K562 (cell line): ENCODE results near the gene METRN. TPM values are rescaled to one million over a fixed set of nuclear protein-coding genes. Genes with fewer than 3 reads are reported as not detected.

Source experiments
- ATAC-seq: fragments of 200-7000 bp; cut with Tn5 transposase; 3 replicates; pipeline ENCODE4 v1.9.1; 2020; ENCODE audit warnings: moderate library complexity
- BruUV-seq: library from RNA; stranded (reverse); fragments of 400-500 nt; replicated peaks from 2 replicates; lab custom pipeline; 2021; lab: Mats Ljungman, UMichigan
- CTCF ChIA-PET: fragments of 300-600 bp; formaldehyde crosslinking; extraction: SDS; loops from one replicate; lab custom pipeline; 2021; ENCODE audit warnings: low intra/inter-chr PET ratio; lab: Yijun Ruan, JAX
- POLR2A ChIA-PET: fragments of 300-600, 350-650 bp; sonication (Branson Sonifier 250); formaldehyde crosslinking; extraction: SDS; loops from one replicate; lab custom pipeline; 2021; ENCODE audit warnings: antibody characterized with exemption, inconsistent platforms; lab: Yijun Ruan, JAX
- DNase-seq, 4 experiments: peaks; one replicate each; pipeline versions ENCODE4 v3.0.0 to v3.0.0-alpha.2; 2011 to 2018; ENCODE audit warnings: low spot score in 3 of 4, mixed read lengths in 3 of 4; ENCODE audit errors: extremely low read depth in 1 of 4
- FAIRE-seq: peaks from 2 replicates; lab custom pipeline; 2011; peaks lifted over from hg19 to GRCh38; lab: Jason Lieb, UNC
- H2AFZ ChIP-seq: 2 replicates; pipeline ENCODE4 v1.6.0; 2011; ENCODE audit warnings: low read depth, low read length, control low read depth, inconsistent platforms
- H3K27ac ChIP-seq: fragments of 200-600 bp; 3 replicates; pipeline ENCODE4 v1.8.0; 2011; ENCODE audit warnings: low read depth, mild to moderate bottlenecking, control low read depth, inconsistent platforms, low read length, moderate library complexity, mixed read lengths; ENCODE audit errors: extremely low read depth
- H3K27me3 ChIP-seq, 2 experiments: fragments of 300-600 bp in 1 of 2; 2 replicates in 1 of 2; 3 replicates in 1 of 2; pipeline versions ENCODE4 v1.6.0 to v1.8.0; 2011; ENCODE audit warnings: inconsistent platforms in 2 of 2, low read length in 2 of 2, mild to moderate bottlenecking in 1 of 2, mixed read lengths in 1 of 2, moderate library complexity in 1 of 2; ENCODE audit not compliant: control insufficient read depth in 2 of 2, insufficient read depth in 2 of 2
- H3K36me3 ChIP-seq: fragments of 300-600 bp; 3 replicates; pipeline ENCODE4 v1.8.0; 2011; ENCODE audit warnings: mild to moderate bottlenecking, low read length, inconsistent platforms; ENCODE audit not compliant: control insufficient read depth, insufficient read depth
- H3K4me1 ChIP-seq, 2 experiments: fragments of 200-600 bp in 1 of 2; replicated peaks in 1 of 2; 2 replicates in 1 of 2; 3 replicates in 1 of 2; pipeline versions ENCODE4 v1.5.1 to v1.8.0; 2011; ENCODE audit warnings: inconsistent platforms in 2 of 2, low read length in 2 of 2, mild to moderate bottlenecking in 1 of 2, mixed read lengths in 1 of 2, moderate library complexity in 1 of 2; ENCODE audit not compliant: control insufficient read depth in 2 of 2, insufficient read depth in 2 of 2
- H3K4me2 ChIP-seq: 2 replicates; pipeline ENCODE4 v1.6.1; 2011; ENCODE audit warnings: low read length, control low read depth, inconsistent platforms, mixed read lengths; ENCODE audit not compliant: insufficient read depth
- H3K4me3 ChIP-seq: fragments of 200-600 bp; sonication (generic), shearing (Covaris generic); 2 replicates; pipeline ENCODE4 v1.5.1; 2016; ENCODE audit warnings: control low read depth, inconsistent platforms
- H3K79me2 ChIP-seq: fragments of 200-600 bp; 3 replicates; pipeline ENCODE4 v1.8.0; 2011; ENCODE audit warnings: low read length, inconsistent platforms; ENCODE audit not compliant: control insufficient read depth, insufficient read depth
- H3K9ac ChIP-seq, 2 experiments: 2 replicates each; pipeline versions ENCODE4 v1.6.0 to v1.6.1; 2011; ENCODE audit warnings: low read depth in 2 of 2, low read length in 2 of 2, control low read depth in 1 of 2, inconsistent platforms in 1 of 2, mild to moderate bottlenecking in 1 of 2, mixed read lengths in 1 of 2; ENCODE audit not compliant: insufficient read depth in 1 of 2
- H3K9me1 ChIP-seq: one replicate; pipeline ENCODE4 v1.6.0; 2011; ENCODE audit warnings: inconsistent platforms, mild to moderate bottlenecking, low read length, moderate library complexity; ENCODE audit not compliant: control insufficient read depth, insufficient read depth
- H3K9me3 ChIP-seq: replicated peaks from 2 replicates; pipeline ENCODE4 v1.5.1; 2011; ENCODE audit warnings: low read depth, low read length, inconsistent platforms; ENCODE audit not compliant: control insufficient read depth, insufficient read depth
- H4K20me1 ChIP-seq: replicated peaks from 2 replicates; pipeline ENCODE4 v1.6.1; 2011; ENCODE audit warnings: low read length, inconsistent platforms, mixed read lengths; ENCODE audit not compliant: control insufficient read depth, insufficient read depth
- CBX1 ChIP-seq: sonication (generic); IDR thresholded peaks from 2 replicates; pipeline ENCODE4 v1.6.1; 2016; ENCODE audit warnings: antibody characterized with exemption, low read depth, mild to moderate bottlenecking
- E2F3 ChIP-seq: fragments of 250-450 bp; sonication (Bioruptor Pico); IDR thresholded peaks from 2 replicates; pipeline ENCODE4 v1.4.0; 2020; ENCODE audit warnings: mild to moderate bottlenecking
- ETV5 ChIP-seq: sonication (generic); formaldehyde crosslinking; IDR thresholded peaks from 2 replicates; pipeline ENCODE4 v1.4.0; 2020; ENCODE audit warnings: low read depth, mild to moderate bottlenecking, missing genetic modification reagents
- HMBOX1 ChIP-seq: sonication (generic); IDR thresholded peaks from 2 replicates; pipeline ENCODE4 v1.6.1; 2016
- HNRNPUL1 ChIP-seq: fragments of 200-400 bp; formaldehyde crosslinking; IDR thresholded peaks from 2 replicates; pipeline ENCODE4 v1.6.1; 2017; ENCODE audit warnings: low read length
- KHSRP ChIP-seq: fragments of 450-650 bp; IDR thresholded peaks from 2 replicates; pipeline ENCODE4 v1.6.1; 2017
- KLF10 ChIP-seq: fragments of 250-450 bp; sonication (Bioruptor Pico); IDR thresholded peaks from 2 replicates; pipeline ENCODE4 v1.6.1; 2021; ENCODE audit warnings: matching md5 sums
- NONO ChIP-seq, 2 experiments: fragments of 200-400 bp in 1 of 2; fragments of 450-650 bp in 1 of 2; formaldehyde crosslinking in 1 of 2; IDR thresholded peaks; 2 replicates each; pipeline ENCODE4 v1.6.1; 2017; ENCODE audit warnings: low read depth in 2 of 2, mild to moderate bottlenecking in 2 of 2, moderate library complexity in 2 of 2, low read length in 1 of 2
- POLR2AphosphoS5 ChIP-seq: IDR thresholded peaks from 2 replicates; pipeline ENCODE4 v1.6.1; 2011; ENCODE audit warnings: mild to moderate bottlenecking, low read depth, low read length, moderate library complexity; ENCODE audit not compliant: control insufficient read depth, insufficient read depth
- SIRT6 ChIP-seq: IDR thresholded peaks from one replicate; pipeline ENCODE4 v1.6.1; 2012; ENCODE audit warnings: low read depth, mild to moderate bottlenecking, control low read depth, inconsistent platforms, low read length, moderate library complexity
- WHSC1 ChIP-seq: IDR thresholded peaks from one replicate; pipeline ENCODE4 v1.6.1; 2012; ENCODE audit warnings: low read length, control low read depth, inconsistent platforms
- YY1 ChIP-seq, 3 experiments: IDR thresholded peaks; 2 replicates each; pipeline ENCODE4 v1.6.1; 2011; ENCODE audit warnings: low read length in 2 of 3, mild to moderate bottlenecking in 2 of 3, moderate library complexity in 2 of 3, borderline replicate concordance in 1 of 3, control low read depth in 1 of 3, low read depth in 1 of 3; ENCODE audit not compliant: insufficient read depth in 3 of 3, insufficient replicate concordance in 2 of 3, control insufficient read depth in 1 of 3, insufficient read length in 1 of 3; ENCODE audit errors: extremely low read depth in 1 of 3
- ZNF277 ChIP-seq: fragments of 250-450 bp; sonication (Bioruptor Pico); IDR thresholded peaks from 2 replicates; pipeline ENCODE4 v1.8.0; 2022; ENCODE audit warnings: inconsistent platforms, mild to moderate bottlenecking, moderate library complexity, borderline replicate concordance
- ZNF778 ChIP-seq: fragments of 450-650 bp; formaldehyde crosslinking; IDR thresholded peaks from 2 replicates; pipeline ENCODE4 v1.4.0; 2020; ENCODE audit warnings: mild to moderate bottlenecking, moderate library complexity
- WGBS: fragments of 100-300 bp; shearing (Covaris generic); methylation state at CpG from one replicate; pipeline ENCODE4 v1.1.6; 2016; ENCODE audit warnings: low coverage, mixed read lengths; ENCODE audit not compliant: insufficient coverage; ENCODE audit errors: missing lambda C conversion rate; 5-methylcytosine and 5-hydroxymethylcytosine counted together
- in situ Hi-C: fragments of 300-500 bp; cut with MboI; formaldehyde crosslinking; loops from 4 replicates; pipeline ENCODE4 v1.15.0; 2018; ENCODE audit warnings: inconsistent platforms, mixed read lengths
- intact Hi-C: fragments of 100-400 bp; cut with micrococcal nuclease; formaldehyde crosslinking; loops from 2 replicates; pipeline ENCODE4 v1.14.2; 2022
- polyA plus RNA-seq, 8 experiments: library from polyadenylated mRNA; depleted of rRNA in 4 of 8; stranded (reverse) in 5 of 8; unstranded in 3 of 8; fragments of >200 nt; fragmentation: Nextera tagmentation in 2 of 8; fragmentation: Illumina TruSeq in 1 of 8; extraction: Ambion mirVana in 2 of 8; extraction: Trizol in 1 of 8; gene quantifications; 2 replicates each; pipeline versions ENCODE4 v1.2.1 to v1.2.3, GENCODE V29; 2011 to 2014; ENCODE audit warnings: inconsistent platforms in 1 of 8, missing spikeins in 1 of 8
- total RNA-seq, 7 experiments: library from RNA; depleted of rRNA in 6 of 7; stranded (reverse); fragments of >200 nt in 6 of 7; fragmentation: Illumina TruSeq in 2 of 7; extraction: Trizol in 2 of 7; gene quantifications; 2 replicates each; pipeline versions ENCODE4 v1.2.1 to v1.2.3, GENCODE V29; 2011 to 2021; ENCODE audit warnings: low replicate concordance in 1 of 7
- TF ChIP-seq, protein P1 (sequence below): sonication (generic); formaldehyde crosslinking; IDR thresholded peaks from 2 replicates; pipeline ENCODE4 v1.8.1; 2023; ENCODE audit warnings: mild to moderate bottlenecking, missing genetic modification reagents

METRN gene
- total and polyA plus RNA-seq, 9 of the 15 experiments (the other 6 are each of a cell fraction or from before 2014, with no cell fraction given) = 0.20 to 89.8 (median 15.4) TPM

DNA sequence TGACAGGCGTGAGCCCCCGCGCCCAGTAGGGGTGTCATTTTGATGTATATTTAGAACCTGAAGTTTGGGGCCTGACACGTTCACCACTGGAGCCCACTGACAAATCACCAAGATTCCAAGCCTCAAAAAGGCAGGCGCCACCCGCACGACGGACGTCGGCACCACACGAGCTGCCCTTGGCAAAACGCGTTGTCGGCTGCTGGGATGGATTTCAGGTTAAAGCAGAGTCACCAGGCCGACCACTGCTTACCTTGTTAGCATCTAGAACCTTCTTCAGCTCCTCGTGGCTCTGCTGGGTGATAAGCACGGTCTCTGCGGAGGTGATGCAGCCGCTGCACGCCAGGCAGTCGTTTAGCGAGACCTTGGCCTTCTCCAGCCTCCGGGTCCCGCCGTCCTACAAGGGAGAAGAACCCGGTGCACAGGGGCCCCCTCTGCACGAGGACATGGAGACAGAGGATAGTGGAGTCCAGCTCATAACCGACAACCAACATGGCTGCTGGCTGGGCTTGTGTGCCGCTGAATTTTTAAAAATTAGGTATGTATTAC, 22.1 kb downstream of the METRN start:
- in situ Hi-C loops = no loop called here
- CTCF ChIA-PET = no interaction called here
- H3K4me2 ChIP-seq = no peak overlapping the region
- H3K27me3 ChIP-seq = no peaks in the 10 kb centered on the region
- ATAC-seq = no peak
- no peak overlapping the region for H3K4me3 ChIP-seq
- H3K4me1 ChIP-seq = peaks cover 18 to 88% of the 10 kb centered on the region in 2 experiments
- H4K20me1 ChIP-seq = no peaks in the 10 kb centered on the region; the same call in 1 of the 2 replicates
- whole genome bisulfite sequencing = 92% methylated on average over 28 of the region's 29 CpGs
- peaks cover 70% of the 10 kb centered on the region; the same call in 2 of the 3 replicates for H3K36me3 ChIP-seq
- no peak overlapping the region for H2AFZ ChIP-seq
- no peaks in the 10 kb centered on the region for H3K9me3 ChIP-seq
- TF ChIP-seq KHSRP (no peak), E2F3 (CRISPR knock-in tag) (no peak), CBX1 (no peak), HMBOX1 (no peak), ZNF277 (no peak), SIRT6 (no peak), HNRNPUL1 (no peak), YY1 (IDR thresholded peaks at IDR 0.05; ENCODE audit: borderline replicate concordance in 1 of 3, control insufficient read depth in 1 of 3, extremely low read depth in 1 of 3, insufficient read depth in 3 of 3, insufficient read length in 1 of 3, insufficient replicate concordance in 2 of 3, low read depth in 1 of 3, low read length in 2 of 3) (peak in 1 of 3 experiments; percentile 9), KLF10 (no peak), ZNF778 (CRISPR knock-in tag) (no peak), ETV5 (CRISPR knock-in tag) (no peak), NONO (IDR thresholded peaks at IDR 0.05; ENCODE audit: low read depth in 2 of 2, low read length in 1 of 2) (no peak), POLR2AphosphoS5 (no peak), WHSC1 (peak; percentile 57)
- TF ChIP-seq, protein P1, sequence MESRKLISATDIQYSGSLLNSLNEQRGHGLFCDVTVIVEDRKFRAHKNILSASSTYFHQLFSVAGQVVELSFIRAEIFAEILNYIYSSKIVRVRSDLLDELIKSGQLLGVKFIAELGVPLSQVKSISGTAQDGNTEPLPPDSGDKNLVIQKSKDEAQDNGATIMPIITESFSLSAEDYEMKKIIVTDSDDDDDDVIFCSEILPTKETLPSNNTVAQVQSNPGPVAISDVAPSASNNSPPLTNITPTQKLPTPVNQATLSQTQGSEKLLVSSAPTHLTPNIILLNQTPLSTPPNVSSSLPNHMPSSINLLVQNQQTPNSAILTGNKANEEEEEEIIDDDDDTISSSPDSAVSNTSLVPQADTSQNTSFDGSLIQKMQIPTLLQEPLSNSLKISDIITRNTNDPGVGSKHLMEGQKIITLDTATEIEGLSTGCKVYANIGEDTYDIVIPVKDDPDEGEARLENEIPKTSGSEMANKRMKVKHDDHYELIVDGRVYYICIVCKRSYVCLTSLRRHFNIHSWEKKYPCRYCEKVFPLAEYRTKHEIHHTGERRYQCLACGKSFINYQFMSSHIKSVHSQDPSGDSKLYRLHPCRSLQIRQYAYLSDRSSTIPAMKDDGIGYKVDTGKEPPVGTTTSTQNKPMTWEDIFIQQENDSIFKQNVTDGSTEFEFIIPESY (CRISPR knock-in tag) = peak; percentile 80
- TF ChIP-seq, all 486 proteins: peak for 3
- no TSS peak for BruUV-seq
- POLR2A ChIA-PET = interaction anchor here (0.5 to 3.5 kb wide), 2 partner anchors 13 to 109 kb away, joined by 3 to 25 read pairs; partner anchors contain the start of gene CCDC78
- peaks cover 15% of the 10 kb centered on the region for H3K79me2 ChIP-seq
- DNase-seq (no peak), FAIRE-seq (no peak)
- intact Hi-C loops = no loop called here
- peaks cover 6% of the 10 kb centered on the region for H3K9me1 ChIP-seq
- peak overlapping the region; percentile 66 for H3K27ac ChIP-seq
- peak overlapping the region in 1 of 2 experiments; percentile 62; a peak in 2 of 4 replicates for H3K9ac ChIP-seq
